A673 (cell line): Measurements from ENCODE around the gene VTI1A.

Experiments
- EZH2 ChIP-seq: fragments of 200-600 bp; sonication (generic); IDR thresholded peaks from 2 replicates; pipeline ENCODE4 v1.6.1; 2017; ENCODE audit warnings: borderline replicate concordance, low read depth, mild to moderate bottlenecking, mixed read lengths, antibody characterized with exemption, low read length; ENCODE audit not compliant: poor library complexity, severe bottlenecking
- TF ChIP-seq, protein P1 (sequence below): fragments of 300-800, 200-600 bp; sonication (generic); conservative IDR thresholded peaks from 2 replicates; pipeline ENCODE4 v1.5.1; 2017; ENCODE audit warnings: low read depth, mild to moderate bottlenecking, antibody characterized with exemption, low read length, moderate library complexity, mixed read lengths

DNA sequence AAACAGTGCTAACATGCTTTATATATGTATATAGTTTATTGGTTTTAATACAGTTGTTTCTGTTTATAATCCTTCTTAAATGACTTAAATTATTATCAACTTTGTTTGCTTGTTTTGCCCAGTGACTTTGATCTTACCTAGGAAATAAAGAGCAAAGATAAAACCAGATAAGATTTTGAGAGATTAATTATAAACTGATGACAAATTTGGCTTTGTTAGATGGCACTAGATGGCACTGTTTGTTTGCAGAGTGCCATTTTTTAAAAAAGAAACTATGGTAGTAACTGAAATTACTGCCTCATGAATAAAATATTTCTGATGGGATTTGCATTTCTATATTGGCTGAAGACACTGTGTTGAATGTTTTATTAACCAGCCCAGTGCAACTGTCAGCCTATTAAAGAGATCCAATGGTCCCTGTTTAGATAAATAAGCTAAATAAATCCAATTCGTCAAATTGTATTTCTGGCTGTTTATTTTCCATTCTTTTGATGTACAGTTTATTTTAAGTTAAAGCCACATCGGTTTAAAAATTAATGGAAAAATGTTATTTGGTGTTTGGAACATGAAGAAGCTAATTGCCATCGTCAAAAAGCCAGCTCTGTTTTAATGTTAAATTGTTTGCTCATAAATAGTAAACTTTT lies 28.7 kb downstream of the VTI1A start:
- TF ChIP-seq, protein P1, sequence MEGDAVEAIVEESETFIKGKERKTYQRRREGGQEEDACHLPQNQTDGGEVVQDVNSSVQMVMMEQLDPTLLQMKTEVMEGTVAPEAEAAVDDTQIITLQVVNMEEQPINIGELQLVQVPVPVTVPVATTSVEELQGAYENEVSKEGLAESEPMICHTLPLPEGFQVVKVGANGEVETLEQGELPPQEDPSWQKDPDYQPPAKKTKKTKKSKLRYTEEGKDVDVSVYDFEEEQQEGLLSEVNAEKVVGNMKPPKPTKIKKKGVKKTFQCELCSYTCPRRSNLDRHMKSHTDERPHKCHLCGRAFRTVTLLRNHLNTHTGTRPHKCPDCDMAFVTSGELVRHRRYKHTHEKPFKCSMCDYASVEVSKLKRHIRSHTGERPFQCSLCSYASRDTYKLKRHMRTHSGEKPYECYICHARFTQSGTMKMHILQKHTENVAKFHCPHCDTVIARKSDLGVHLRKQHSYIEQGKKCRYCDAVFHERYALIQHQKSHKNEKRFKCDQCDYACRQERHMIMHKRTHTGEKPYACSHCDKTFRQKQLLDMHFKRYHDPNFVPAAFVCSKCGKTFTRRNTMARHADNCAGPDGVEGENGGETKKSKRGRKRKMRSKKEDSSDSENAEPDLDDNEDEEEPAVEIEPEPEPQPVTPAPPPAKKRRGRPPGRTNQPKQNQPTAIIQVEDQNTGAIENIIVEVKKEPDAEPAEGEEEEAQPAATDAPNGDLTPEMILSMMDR, result peak; percentile 70
- TF ChIP-seq EZH2, result no peak
